GM23338 (cell line): ENCODE results near the gene GPALPP1. TPM values are rescaled to one million over a fixed set of nuclear protein-coding genes. Genes with fewer than 3 reads are reported as not detected.

Experiments
- ATAC-seq: fragments of 200-7000 bp; cut with Tn5 transposase; 3 replicates; pipeline ENCODE4 v1.9.1; 2020
- DNase-seq: peaks from one replicate; pipeline ENCODE4 v3.0.0-alpha.2; 2015; ENCODE audit warnings: low spot score
- H2AFZ ChIP-seq: fragments of 200-600 bp; sonication (generic); 2 replicates; pipeline ENCODE4 v1.8.0; 2016; ENCODE audit warnings: antibody characterized with exemption, mild to moderate bottlenecking, moderate library complexity
- H3F3A ChIP-seq: fragments of 200-600 bp; sonication (generic); replicated peaks from 2 replicates; pipeline ENCODE4 v1.8.0; 2017; ENCODE audit warnings: antibody characterized with exemption, mixed run types, low read depth
- H3K27ac ChIP-seq: fragments of 200-600 bp; sonication (generic); 2 replicates; pipeline ENCODE4 v1.6.1; 2016; ENCODE audit warnings: low read depth
- H3K27me3 ChIP-seq: fragments of 200-600 bp; sonication (generic); 2 replicates; pipeline ENCODE4 v1.8.0; 2016; ENCODE audit warnings: mild to moderate bottlenecking, mixed run types, moderate library complexity; ENCODE audit not compliant: insufficient read depth
- H3K36me3 ChIP-seq: fragments of 200-600 bp; sonication (generic); 2 replicates; pipeline ENCODE4 v1.8.0; 2016; ENCODE audit warnings: mild to moderate bottlenecking; ENCODE audit not compliant: insufficient read depth
- H3K4me1 ChIP-seq: fragments of 200-600 bp; sonication (generic); 2 replicates; pipeline ENCODE4 v1.8.0; 2016; ENCODE audit warnings: mild to moderate bottlenecking, moderate library complexity; ENCODE audit not compliant: insufficient read depth
- H3K4me2 ChIP-seq: fragments of 200-600 bp; sonication (generic); 2 replicates; pipeline ENCODE4 v1.7.1; 2017; ENCODE audit warnings: mixed run types
- H3K4me3 ChIP-seq: fragments of 200-600 bp; sonication (generic); 2 replicates; pipeline ENCODE4 v1.6.1; 2016; ENCODE audit warnings: mixed run types
- H3K79me2 ChIP-seq: fragments of 200-600 bp; sonication (generic); replicated peaks from 2 replicates; pipeline ENCODE4 v1.8.0; 2017; ENCODE audit warnings: mild to moderate bottlenecking; ENCODE audit not compliant: insufficient read depth
- H3K9me2 ChIP-seq: fragments of 200-600 bp; sonication (generic); 2 replicates; pipeline ENCODE4 v1.8.0; 2017; ENCODE audit not compliant: insufficient read depth
- H4K20me1 ChIP-seq: fragments of 200-600 bp; sonication (generic); replicated peaks from 2 replicates; pipeline ENCODE4 v1.8.0; 2017; ENCODE audit warnings: mild to moderate bottlenecking; ENCODE audit not compliant: insufficient read depth
- H3K27ac Mint-ChIP-seq: 2 replicates; pipeline ENCODE4 v1.8.0; 2020; ENCODE audit warnings: inconsistent platforms, mild to moderate bottlenecking, moderate library complexity, mixed read lengths
- H3K27me3 Mint-ChIP-seq: 3 replicates; pipeline ENCODE4 v1.8.0; 2022; ENCODE audit warnings: low read depth, mild to moderate bottlenecking, moderate library complexity, mixed read lengths, inconsistent platforms; ENCODE audit not compliant: insufficient read depth, poor library complexity
- H3K36me3 Mint-ChIP-seq: 3 replicates; pipeline ENCODE4 v1.8.0; 2021; ENCODE audit warnings: low read depth, mild to moderate bottlenecking, inconsistent platforms, moderate library complexity, mixed read lengths
- H3K4me1 Mint-ChIP-seq: 3 replicates; pipeline ENCODE4 v1.8.0; 2020; ENCODE audit warnings: mild to moderate bottlenecking, inconsistent platforms, mixed read lengths
- H3K4me3 Mint-ChIP-seq: 3 replicates; pipeline ENCODE4 v1.8.0; 2021; ENCODE audit warnings: moderate library complexity, mild to moderate bottlenecking, inconsistent platforms, mixed read lengths
- H3K9me3 Mint-ChIP-seq: 3 replicates; pipeline ENCODE4 v1.8.0; 2020; ENCODE audit warnings: moderate library complexity, mild to moderate bottlenecking, inconsistent platforms, mixed read lengths
- CREB1 ChIP-seq: fragments of 250-450 bp; sonication (Bioruptor Pico); IDR thresholded peaks from 2 replicates; pipeline ENCODE4 v1.5.0; 2020; ENCODE audit warnings: low read depth, mild to moderate bottlenecking, moderate library complexity
- EZH2 ChIP-seq: fragments of 200-600 bp; sonication (generic); IDR thresholded peaks from one replicate; pipeline ENCODE4 v1.8.0; 2017; ENCODE audit warnings: antibody characterized with exemption, mild to moderate bottlenecking, low read depth; ENCODE audit not compliant: unreplicated experiment
- EZH2phosphoT487 ChIP-seq: fragments of 200-600 bp; sonication (generic); IDR thresholded peaks from one replicate; pipeline ENCODE4 v1.8.1; 2018; ENCODE audit warnings: antibody characterized with exemption; ENCODE audit not compliant: unreplicated experiment
- JUNB ChIP-seq: IDR thresholded peaks from one replicate; pipeline ENCODE4 v1.6.1; 2016; ENCODE audit warnings: antibody characterized with exemption; ENCODE audit not compliant: unreplicated experiment
- NANOG ChIP-seq: IDR thresholded peaks from 2 replicates; pipeline ENCODE4 v1.6.1; 2016; ENCODE audit warnings: antibody characterized with exemption, borderline replicate concordance
- STAT1 ChIP-seq: IDR thresholded peaks from one replicate; pipeline ENCODE4 v1.6.1; 2016; ENCODE audit warnings: antibody characterized with exemption; ENCODE audit not compliant: unreplicated experiment
- ZNF114 ChIP-seq: fragments of 250-450 bp; sonication (Bioruptor Pico); IDR thresholded peaks from 2 replicates; pipeline ENCODE4 v1.5.0; 2020; ENCODE audit warnings: mild to moderate bottlenecking, moderate library complexity
- ZNF331 ChIP-seq: fragments of 250-450 bp; sonication (Bioruptor Pico); IDR thresholded peaks from 2 replicates; pipeline ENCODE4 v1.5.0; 2020; ENCODE audit warnings: low read depth, mild to moderate bottlenecking, moderate library complexity
- polyA plus RNA-seq: library from polyadenylated mRNA; unstranded; fragments of >200 nt; fragmentation: Nextera tagmentation; extraction: Ambion mirVana; gene quantifications from 2 replicates; pipeline ENCODE4 v1.2.1, GENCODE V29; 2016
- total RNA-seq: library from RNA; depleted of rRNA; stranded (reverse); fragments of >200 nt; shearing (Covaris generic); gene quantifications from 2 replicates; pipeline ENCODE4 v1.2.3, GENCODE V29; 2014
- TF ChIP-seq, protein P1 (sequence below): fragments of 250-450 bp; sonication (Bioruptor Pico); IDR thresholded peaks from 2 replicates; pipeline ENCODE4 v1.5.0; 2020; ENCODE audit warnings: mild to moderate bottlenecking, moderate library complexity
- TF ChIP-seq, protein P2 (sequence below): IDR thresholded peaks from one replicate; pipeline ENCODE4 v1.6.1; 2018; ENCODE audit warnings: antibody characterized with exemption; ENCODE audit not compliant: unreplicated experiment

GPALPP1 gene
- total and polyA plus RNA-seq, 2 experiments from 2014 or later = 31.3 to 35.8 TPM

DNA sequence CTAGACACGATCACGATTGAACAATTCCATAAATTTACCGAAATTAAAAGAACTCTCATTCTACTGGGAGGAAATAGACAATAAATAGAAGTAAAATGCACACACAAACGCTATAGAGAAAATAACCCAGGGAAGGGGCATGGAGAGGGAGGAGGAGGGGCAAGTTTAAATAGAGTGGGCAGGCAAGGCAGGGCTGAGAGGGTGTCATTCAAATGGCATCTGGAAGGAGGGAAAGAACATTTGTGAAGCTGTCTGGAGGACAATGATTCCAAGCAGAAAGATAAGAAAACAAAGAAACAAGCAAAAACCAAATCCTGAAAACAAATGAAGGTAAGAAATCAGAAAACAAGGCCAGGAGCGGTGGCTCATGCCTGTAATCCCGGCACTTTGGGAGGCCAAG lies 85.4 kb downstream of the GPALPP1 start:
- Histone ChIP-seq H3K79me2 (no peaks in the 10 kb centered on the region), H3K4me1 (peaks cover 6% of the 10 kb centered on the region; the same call in 1 of the 2 replicates), H3K9me2 (no peaks in the 10 kb centered on the region), H2AFZ (peak overlapping the region; percentile 57; the same call in 1 of the 2 replicates), H4K20me1 (no peaks in the 10 kb centered on the region), H3K36me3 (no peaks in the 10 kb centered on the region), H3F3A (no peaks in the 10 kb centered on the region), H3K4me2 (no peak overlapping the region), H3K4me3 (no peak overlapping the region), H3K27ac (no peak overlapping the region), H3K27me3 (no peaks in the 10 kb centered on the region)
- DNase-seq (no peak), ATAC-seq (peak; percentile 65)
- no peaks in the 10 kb centered on the region for H3K9me3 Mint-ChIP-seq
- no peak for TF ChIP-seq STAT1
- TF ChIP-seq ZNF114 (CRISPR knock-in tag) = no peak
- TF ChIP-seq EZH2phosphoT487 = no peak
- TF ChIP-seq, protein P1, sequence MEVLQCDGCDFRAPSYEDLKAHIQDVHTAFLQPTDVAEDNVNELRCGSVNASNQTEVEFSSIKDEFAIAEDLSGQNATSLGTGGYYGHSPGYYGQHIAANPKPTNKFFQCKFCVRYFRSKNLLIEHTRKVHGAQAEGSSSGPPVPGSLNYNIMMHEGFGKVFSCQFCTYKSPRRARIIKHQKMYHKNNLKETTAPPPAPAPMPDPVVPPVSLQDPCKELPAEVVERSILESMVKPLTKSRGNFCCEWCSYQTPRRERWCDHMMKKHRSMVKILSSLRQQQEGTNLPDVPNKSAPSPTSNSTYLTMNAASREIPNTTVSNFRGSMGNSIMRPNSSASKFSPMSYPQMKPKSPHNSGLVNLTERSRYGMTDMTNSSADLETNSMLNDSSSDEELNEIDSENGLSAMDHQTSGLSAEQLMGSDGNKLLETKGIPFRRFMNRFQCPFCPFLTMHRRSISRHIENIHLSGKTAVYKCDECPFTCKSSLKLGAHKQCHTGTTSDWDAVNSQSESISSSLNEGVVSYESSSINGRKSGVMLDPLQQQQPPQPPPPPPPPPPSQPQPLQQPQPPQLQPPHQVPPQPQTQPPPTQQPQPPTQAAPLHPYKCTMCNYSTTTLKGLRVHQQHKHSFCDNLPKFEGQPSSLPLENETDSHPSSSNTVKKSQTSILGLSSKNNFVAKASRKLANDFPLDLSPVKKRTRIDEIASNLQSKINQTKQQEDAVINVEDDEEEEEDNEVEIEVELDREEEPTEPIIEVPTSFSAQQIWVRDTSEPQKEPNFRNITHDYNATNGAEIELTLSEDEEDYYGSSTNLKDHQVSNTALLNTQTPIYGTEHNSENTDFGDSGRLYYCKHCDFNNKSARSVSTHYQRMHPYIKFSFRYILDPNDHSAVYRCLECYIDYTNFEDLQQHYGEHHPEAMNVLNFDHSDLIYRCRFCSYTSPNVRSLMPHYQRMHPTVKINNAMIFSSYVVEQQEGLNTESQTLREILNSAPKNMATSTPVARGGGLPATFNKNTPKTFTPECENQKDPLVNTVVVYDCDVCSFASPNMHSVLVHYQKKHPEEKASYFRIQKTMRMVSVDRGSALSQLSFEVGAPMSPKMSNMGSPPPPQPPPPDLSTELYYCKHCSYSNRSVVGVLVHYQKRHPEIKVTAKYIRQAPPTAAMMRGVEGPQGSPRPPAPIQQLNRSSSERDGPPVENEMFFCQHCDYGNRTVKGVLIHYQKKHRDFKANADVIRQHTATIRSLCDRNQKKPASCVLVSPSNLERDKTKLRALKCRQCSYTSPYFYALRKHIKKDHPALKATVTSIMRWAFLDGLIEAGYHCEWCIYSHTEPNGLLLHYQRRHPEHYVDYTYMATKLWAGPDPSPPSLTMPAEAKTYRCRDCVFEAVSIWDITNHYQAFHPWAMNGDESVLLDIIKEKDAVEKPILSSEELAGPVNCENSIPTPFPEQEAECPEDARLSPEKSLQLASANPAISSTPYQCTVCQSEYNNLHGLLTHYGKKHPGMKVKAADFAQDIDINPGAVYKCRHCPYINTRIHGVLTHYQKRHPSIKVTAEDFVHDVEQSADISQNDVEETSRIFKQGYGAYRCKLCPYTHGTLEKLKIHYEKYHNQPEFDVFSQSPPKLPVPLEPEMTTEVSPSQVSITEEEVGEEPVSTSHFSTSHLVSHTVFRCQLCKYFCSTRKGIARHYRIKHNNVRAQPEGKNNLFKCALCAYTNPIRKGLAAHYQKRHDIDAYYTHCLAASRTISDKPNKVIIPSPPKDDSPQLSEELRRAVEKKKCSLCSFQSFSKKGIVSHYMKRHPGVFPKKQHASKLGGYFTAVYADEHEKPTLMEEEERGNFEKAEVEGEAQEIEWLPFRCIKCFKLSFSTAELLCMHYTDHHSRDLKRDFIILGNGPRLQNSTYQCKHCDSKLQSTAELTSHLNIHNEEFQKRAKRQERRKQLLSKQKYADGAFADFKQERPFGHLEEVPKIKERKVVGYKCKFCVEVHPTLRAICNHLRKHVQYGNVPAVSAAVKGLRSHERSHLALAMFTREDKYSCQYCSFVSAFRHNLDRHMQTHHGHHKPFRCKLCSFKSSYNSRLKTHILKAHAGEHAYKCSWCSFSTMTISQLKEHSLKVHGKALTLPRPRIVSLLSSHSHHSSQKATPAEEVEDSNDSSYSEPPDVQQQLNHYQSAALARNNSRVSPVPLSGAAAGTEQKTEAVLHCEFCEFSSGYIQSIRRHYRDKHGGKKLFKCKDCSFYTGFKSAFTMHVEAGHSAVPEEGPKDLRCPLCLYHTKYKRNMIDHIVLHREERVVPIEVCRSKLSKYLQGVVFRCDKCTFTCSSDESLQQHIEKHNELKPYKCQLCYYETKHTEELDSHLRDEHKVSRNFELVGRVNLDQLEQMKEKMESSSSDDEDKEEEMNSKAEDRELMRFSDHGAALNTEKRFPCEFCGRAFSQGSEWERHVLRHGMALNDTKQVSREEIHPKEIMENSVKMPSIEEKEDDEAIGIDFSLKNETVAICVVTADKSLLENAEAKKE = no peak
- no peak for TF ChIP-seq ZNF331
- TF ChIP-seq EZH2 = no peak
- no peak for TF ChIP-seq JUNB
- TF ChIP-seq NANOG = no peak
- TF ChIP-seq, protein P2, sequence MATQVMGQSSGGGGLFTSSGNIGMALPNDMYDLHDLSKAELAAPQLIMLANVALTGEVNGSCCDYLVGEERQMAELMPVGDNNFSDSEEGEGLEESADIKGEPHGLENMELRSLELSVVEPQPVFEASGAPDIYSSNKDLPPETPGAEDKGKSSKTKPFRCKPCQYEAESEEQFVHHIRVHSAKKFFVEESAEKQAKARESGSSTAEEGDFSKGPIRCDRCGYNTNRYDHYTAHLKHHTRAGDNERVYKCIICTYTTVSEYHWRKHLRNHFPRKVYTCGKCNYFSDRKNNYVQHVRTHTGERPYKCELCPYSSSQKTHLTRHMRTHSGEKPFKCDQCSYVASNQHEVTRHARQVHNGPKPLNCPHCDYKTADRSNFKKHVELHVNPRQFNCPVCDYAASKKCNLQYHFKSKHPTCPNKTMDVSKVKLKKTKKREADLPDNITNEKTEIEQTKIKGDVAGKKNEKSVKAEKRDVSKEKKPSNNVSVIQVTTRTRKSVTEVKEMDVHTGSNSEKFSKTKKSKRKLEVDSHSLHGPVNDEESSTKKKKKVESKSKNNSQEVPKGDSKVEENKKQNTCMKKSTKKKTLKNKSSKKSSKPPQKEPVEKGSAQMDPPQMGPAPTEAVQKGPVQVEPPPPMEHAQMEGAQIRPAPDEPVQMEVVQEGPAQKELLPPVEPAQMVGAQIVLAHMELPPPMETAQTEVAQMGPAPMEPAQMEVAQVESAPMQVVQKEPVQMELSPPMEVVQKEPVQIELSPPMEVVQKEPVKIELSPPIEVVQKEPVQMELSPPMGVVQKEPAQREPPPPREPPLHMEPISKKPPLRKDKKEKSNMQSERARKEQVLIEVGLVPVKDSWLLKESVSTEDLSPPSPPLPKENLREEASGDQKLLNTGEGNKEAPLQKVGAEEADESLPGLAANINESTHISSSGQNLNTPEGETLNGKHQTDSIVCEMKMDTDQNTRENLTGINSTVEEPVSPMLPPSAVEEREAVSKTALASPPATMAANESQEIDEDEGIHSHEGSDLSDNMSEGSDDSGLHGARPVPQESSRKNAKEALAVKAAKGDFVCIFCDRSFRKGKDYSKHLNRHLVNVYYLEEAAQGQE = no peak
- TF ChIP-seq CREB1 (CRISPR knock-in tag) = no peak
- H3K4me1 Mint-ChIP-seq = peaks cover 5% of the 10 kb centered on the region; the same call in 2 of the 3 replicates
- H3K27ac Mint-ChIP-seq = no peak overlapping the region; the same call in 1 of the 2 replicates
- no peaks in the 10 kb centered on the region for H3K27me3 Mint-ChIP-seq
- H3K36me3 Mint-ChIP-seq = no peaks in the 10 kb centered on the region
- no peak overlapping the region for H3K4me3 Mint-ChIP-seq
